GM19397 (cell line): ENCODE data around the gene LRP5.

ENCODE experiments used
- ATAC-seq: cut with Tn5 transposase; IDR thresholded peaks from one replicate; pipeline ENCODE4 v1.9.1; 2021; ENCODE audit warnings: mild to moderate bottlenecking, moderate library complexity; ENCODE audit not compliant: unreplicated experiment

LRP5 gene

GRCh38 chr11:68308068-68308467 is 4.3 kb upstream of the LRP5 start:
- ATAC-seq: no peak

DNA sequence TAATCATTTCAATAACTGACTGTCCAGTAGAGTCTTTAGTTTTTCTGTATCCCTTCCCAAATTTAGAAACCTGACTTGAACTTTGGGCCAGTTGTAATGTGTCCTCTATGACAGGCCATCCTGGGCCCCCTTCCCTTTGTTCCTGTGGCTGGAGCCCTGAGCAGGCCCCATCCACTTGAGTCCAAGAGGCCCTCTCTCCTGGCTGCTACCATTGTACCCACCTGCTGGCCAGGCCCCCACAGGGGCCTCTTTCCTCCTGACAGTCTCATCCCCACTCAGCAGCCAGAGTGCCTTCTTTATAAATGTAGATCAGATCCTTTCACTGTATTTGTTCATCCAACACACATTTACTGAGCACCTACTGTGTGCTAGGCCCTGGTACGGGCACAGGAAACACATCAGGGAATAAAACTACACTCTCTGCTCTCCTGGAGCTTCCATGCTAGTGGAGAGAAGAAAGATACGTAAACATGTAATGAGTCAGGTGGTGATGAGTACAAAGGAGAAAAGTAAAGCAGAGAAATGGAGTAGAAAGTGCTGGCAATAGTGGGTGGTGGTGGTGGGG is 2.7 kb upstream of the LRP5 start:
- ATAC-seq: no peak

- ATAC-seq: no peak
Measured at GRCh38 chr11:68311160-68312116, 953 bp upstream of the LRP5 start.

DNA sequence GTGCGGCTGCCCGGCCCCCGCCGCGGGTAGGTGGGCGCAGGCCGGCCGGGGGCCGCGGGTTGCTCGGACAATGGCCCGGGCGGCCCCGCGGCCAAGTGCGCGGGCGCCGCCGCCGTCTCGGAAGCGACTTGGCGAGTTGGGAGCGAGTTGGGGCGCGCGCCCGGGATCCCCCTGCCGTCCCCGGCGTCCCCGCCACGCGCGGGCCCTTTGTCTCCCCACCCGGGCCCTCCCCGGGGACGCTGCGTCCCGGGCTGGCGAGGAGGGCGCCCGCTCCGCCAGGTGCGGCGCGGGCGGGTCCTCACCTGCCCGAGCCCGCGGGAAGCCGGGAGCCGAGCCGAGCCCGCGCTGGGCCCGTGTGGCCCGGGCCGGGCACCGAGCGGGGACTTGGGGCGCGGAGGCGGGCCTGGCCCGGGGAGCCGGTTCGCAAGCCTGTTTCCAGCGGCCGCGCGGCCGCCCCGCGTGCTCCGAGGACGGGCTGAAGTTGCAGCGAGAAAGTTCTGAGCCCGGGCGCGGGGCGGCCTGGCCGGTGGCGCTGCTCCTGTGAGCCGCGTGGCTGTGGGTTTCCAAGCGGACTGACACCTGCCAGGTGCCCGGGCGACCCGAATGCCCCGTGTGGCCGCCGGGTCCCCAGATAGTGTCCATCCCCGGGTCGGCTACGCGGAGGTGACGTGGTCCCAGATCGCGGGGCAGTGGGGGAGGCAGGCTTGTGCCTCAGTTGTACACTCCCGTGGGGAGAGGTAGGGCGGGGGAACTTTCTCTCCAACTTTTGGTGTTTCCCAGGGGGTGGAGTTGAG is 586 bp downstream of the LRP5 start:
- ATAC-seq: no peak

DNA sequence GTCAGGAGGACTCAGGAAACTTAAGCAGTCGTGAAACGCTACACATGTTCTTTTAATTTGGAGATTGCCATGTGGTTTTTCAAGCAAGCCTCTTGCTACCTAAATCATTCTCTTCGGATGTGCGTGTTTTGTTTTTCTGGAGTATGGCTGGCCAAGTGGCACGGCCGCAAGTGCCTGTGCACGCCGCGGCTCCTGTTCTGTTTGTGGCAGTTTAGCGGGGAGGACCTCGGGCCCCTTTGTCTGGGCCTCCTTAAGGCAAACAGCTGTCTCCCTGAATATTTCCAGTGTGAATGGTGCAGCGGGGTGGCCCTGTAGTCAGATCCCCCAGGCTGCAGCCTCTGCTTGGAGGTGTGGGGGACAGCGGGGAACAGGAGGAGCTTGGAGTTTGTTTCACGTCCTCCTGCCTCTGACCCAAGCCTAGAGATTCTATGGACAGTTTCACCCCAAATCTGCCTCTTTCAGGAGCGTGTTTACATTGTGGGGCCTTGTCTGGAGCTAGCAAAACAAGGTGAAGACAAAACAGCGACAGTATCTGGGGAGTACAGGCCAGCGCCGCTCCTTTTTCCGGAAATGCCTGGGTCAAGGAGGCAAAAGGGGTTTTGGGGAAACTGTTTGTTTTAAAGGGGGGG is 1.3 kb downstream of the LRP5 start:
- no peak for ATAC-seq

- ATAC-seq: no peak
Measured at GRCh38 chr11:68314203-68315170, 2.1 kb downstream of the LRP5 start.

- no peak for ATAC-seq
Measured at GRCh38 chr11:68315171-68315920, 3.0 kb downstream of the LRP5 start.

GRCh38 chr11:68317147-68317785 is 4.9 kb downstream of the LRP5 start:
- no peak for ATAC-seq

- no peak for ATAC-seq
Measured at GRCh38 chr11:68321293-68322051, 9.1 kb downstream of the LRP5 start.

GRCh38 chr11:68322052-68322430 is 9.7 kb downstream of the LRP5 start:
- ATAC-seq: no peak

DNA sequence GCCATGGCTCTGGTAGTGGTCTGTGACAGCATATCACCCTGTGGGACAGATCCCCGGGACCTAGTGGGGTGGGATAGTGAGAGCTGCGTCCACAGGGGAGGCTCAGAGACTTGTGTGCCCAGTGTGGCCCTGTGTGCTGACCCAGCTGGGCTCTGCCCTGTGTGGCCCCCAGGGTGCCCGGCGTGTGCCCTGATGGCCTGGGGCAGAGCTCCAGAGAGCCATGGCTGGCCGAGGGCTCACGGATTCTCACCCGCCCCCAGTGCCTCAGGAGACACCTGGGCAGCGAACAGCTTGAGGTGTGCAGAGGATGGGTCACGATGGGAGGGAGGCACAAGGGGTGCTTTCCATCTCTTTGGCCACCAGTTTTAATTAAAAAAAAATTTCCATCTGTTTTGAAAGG is 11.8 kb downstream of the LRP5 start:
- ATAC-seq: no peak

- ATAC-seq: no peak
Measured at GRCh38 chr11:68324695-68325094, 12.3 kb downstream of the LRP5 start.

DNA sequence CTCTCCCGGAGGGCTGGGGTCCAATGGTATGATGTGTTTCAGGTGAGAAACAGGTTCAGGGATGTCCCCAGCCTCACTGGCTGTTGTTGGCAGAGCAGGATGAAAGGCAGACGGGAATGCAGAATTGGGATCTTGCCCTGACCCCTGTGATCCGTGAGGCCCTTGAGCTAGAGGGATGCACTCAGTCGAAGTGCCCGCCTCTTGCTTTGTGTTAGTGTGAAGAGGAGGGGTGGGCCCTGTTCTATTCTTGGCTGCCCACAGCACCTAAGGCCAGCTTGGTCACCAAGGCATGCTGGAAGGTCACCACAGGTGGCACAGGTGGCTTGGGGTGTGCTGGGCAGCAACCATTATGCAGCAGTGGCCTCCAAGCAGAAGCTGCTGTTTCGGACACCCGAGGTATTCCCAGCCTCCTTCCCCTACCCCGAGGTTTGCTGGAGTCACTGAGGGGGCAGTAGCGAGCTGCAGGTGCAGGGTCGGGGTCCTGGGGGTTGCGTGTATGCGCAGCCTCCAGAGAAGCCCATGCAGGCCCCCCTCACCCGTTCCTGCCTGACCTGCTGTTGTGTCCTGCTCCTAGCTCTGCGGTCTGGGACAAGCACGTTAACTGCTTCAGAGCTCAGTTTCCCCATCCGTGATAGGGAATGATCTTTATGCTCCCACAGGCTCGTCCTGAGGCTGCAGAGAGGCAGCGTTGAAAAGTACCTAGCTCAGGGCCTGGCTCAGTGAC is 13.0 kb downstream of the LRP5 start:
- ATAC-seq: no peak

DNA sequence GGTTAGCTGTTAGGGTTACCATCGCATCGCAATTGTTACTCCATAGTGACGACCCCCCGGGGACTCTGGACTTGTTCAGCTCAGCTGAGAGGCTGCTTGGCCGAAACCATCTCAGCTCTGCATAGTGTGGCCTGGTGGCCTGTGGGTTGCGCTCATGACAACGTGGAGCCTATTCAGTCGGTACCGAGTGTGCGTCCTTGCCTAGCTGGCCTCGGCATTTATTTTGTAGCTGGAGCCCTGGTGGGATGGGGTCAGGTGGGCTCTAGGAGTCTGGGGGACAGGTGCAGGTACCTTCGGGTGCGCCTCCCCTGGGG is 13.5 kb downstream of the LRP5 start:
- ATAC-seq: no peak

- ATAC-seq: no peak
Measured at GRCh38 chr11:68326334-68327215, 14.2 kb downstream of the LRP5 start.

DNA sequence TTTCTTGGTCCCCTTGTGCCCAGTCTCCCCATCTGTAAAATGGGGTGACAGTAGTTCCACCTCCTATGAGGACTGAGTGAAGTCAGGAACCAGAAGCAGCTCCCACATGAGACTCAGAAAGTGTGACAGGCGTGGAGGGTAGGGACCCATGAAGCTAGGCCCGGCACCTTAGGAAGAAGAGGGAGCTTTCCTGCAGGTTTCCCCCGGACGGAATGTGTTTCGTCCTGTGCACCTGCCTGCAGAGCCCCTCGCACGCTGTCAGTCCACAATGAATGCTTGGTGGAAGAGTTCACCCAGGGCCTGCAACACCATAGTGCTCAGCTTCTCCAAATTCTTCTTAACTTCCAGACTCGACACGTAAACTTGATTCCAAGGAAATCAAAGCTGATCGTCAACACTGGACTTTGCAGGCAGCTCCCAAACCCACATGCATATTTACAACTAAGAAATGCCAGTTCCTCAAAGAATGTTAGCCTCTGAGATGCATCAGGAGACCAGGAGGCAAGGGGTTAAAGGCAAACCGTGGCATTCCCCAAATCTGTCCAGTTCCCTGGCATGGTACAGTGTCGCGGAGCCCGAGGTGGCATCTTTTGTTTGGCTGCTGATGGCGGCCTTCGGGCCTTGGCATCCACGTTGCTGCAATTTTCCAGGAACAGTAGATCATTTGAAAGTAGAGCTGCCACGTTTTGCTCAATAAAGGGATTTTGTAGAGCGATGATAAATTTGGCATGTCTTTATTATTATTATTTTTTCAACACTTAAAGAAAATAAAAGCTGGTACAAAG is 15.4 kb downstream of the LRP5 start:
- no peak for ATAC-seq
